Raji (cell line): ENCODE data around the gene QTRT2.

ENCODE experiments used
- POLR2A ChIP-seq: IDR thresholded peaks from 2 replicates; pipeline ENCODE4 v1.6.1; 2011; ENCODE audit warnings: low read depth, low read length, control low read depth; ENCODE audit not compliant: insufficient read depth

QTRT2 gene

DNA sequence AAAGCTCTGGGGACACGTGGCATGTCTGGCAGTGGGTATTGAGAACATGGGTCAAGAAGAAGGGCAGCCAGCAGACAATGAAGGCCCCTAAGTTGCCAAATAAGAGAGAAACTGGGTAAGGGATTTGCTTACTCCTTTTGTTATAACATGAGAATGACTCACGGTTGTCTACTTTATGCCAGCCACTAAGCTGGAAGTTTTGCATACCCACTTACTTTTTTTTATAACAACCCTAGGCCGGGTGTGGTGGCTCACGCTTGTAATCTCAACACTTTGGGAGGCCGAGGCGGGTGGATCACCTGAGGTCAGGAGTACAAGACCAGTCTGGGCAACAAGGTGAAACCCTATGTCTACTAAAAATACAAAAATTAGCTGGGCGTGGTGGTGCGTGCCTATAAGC is 72.3 kb downstream of the QTRT2 start:
- no peak for TF ChIP-seq POLR2A

DNA sequence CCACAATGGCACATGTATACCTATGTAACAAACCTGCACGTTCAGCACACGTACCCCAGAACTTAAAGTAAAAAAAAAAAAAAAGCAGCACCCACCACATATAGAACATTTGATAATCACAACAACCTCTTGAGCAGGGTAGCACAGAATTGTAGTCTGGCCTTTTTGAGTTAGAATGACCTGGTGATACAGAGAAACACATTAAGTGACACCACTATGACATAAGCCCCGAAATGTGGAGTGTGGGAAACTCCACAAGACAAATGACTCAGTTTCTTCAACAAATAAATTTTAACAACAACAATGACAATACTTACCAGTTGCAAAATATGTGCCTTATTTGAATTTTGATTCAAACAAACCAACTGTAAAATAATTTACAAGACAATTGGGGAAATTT is 76.0 kb downstream of the QTRT2 start:
- no peak for TF ChIP-seq POLR2A

DNA sequence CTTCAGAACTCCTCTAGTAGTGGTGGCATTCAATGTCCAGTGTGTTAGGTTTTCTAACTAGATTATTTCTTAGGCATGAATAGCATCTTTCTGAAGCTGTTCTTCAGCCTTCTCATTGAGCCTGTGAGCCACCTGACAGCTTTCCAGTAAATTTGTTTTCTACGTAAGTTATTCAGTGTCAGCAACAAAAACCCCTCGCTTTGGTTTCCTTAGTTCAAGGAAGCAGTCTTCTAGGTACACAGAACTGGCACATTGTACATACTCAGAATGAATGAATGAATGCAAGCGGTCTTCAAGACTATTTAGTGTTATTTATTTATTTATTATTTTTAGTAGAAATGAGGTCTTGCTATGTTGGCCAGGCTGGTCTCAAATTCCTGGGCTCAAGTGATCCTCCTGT is 77.4 kb downstream of the QTRT2 start:
- no peak for TF ChIP-seq POLR2A
